ENCODE measurements around the gene TJP3.

DNA sequence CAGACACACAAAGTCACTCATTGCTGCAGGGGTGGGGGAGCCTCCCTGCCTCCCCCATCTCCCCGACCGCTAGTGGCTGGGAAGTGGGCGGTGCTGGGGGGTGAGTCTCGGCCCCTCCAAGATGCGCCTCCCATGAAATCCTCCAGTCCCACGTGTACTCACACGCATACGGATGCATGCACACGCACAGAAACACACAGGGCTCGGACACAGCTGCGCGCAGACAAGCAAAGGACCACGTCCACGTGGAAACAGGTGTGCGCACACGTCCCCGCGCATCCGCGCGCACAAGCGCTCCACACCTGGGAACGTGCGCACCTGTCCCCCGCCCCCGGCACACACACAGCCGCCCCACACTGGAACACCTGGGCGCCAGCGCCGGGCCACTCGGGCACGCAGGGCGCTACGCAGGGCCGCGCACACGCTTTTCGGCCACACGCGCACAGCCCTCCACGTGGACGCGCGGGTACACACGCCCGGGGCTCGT, 77.3 kb downstream of the TJP3 start:
- TF ChIP-seq CTCF (conservative IDR thresholded peaks at IDR 0.05; ENCODE audit: low read depth, low read length) (no peak), EZH2 (IDR thresholded peaks at IDR 0.05; ENCODE audit: borderline replicate concordance, low read depth, low read length, poor library complexity, severe bottlenecking) (no peak)
